Endodermal cell (in vitro differentiated cells): ENCODE measurements around the gene NFATC2IP. TPM values are rescaled to one million over a fixed set of nuclear protein-coding genes. Genes with fewer than 3 reads are reported as not detected.

Experiments used
- DNase-seq: peaks from one replicate; pipeline ENCODE4 v3.0.0-alpha.2; 2017
- H3K27ac ChIP-seq: 2 replicates; pipeline ENCODE4 v1.5.1; 2013; ENCODE audit warnings: mild to moderate bottlenecking, low read depth, low read length, moderate library complexity
- H3K27me3 ChIP-seq: 2 replicates; pipeline ENCODE4 v1.6.1; 2013; ENCODE audit warnings: mild to moderate bottlenecking, low read length, moderate library complexity; ENCODE audit not compliant: insufficient read depth, control insufficient read depth, poor library complexity, severe bottlenecking
- H3K36me3 ChIP-seq: 2 replicates; pipeline ENCODE4 v1.7.0; 2013; ENCODE audit warnings: mild to moderate bottlenecking, low read length, moderate library complexity; ENCODE audit not compliant: control insufficient read depth, insufficient read depth
- H3K4me1 ChIP-seq: one replicate; pipeline ENCODE4 v1.7.0; 2013; ENCODE audit warnings: low read length; ENCODE audit not compliant: control insufficient read depth, insufficient read depth
- H3K4me3 ChIP-seq: 2 replicates; pipeline ENCODE4 v1.5.1; 2013; ENCODE audit warnings: mild to moderate bottlenecking, low read length, moderate library complexity
- H3K9ac ChIP-seq: 2 replicates; pipeline ENCODE4 v1.6.1; 2013; ENCODE audit warnings: mild to moderate bottlenecking, low read length, moderate library complexity; ENCODE audit not compliant: poor library complexity, severe bottlenecking; ENCODE audit errors: extremely low read depth
- H3K9me3 ChIP-seq: 2 replicates; pipeline ENCODE4 v1.6.1; 2013; ENCODE audit warnings: mild to moderate bottlenecking, low read length, moderate library complexity; ENCODE audit not compliant: control insufficient read depth
- H3K27ac Mint-ChIP-seq: 2 replicates; pipeline ENCODE4 v1.8.0; 2020; ENCODE audit warnings: mixed read lengths
- H3K27me3 Mint-ChIP-seq: 2 replicates; pipeline ENCODE4 v1.8.0; 2021; ENCODE audit warnings: mild to moderate bottlenecking, mixed read lengths; ENCODE audit not compliant: insufficient read depth
- H3K36me3 Mint-ChIP-seq: 2 replicates; pipeline ENCODE4 v1.8.0; 2020; ENCODE audit warnings: low read depth, mixed read lengths
- H3K4me1 Mint-ChIP-seq: 2 replicates; pipeline ENCODE4 v1.8.0; 2020; ENCODE audit warnings: mixed read lengths
- H3K4me3 Mint-ChIP-seq: 2 replicates; pipeline ENCODE4 v1.8.0; 2020; ENCODE audit warnings: mild to moderate bottlenecking, moderate library complexity, mixed read lengths
- H3K9me3 Mint-ChIP-seq: 2 replicates; pipeline ENCODE4 v1.8.0; 2020; ENCODE audit warnings: mild to moderate bottlenecking, mixed read lengths
- CTCF ChIP-seq: fragments of 200-600 bp; sonication (generic); conservative IDR thresholded peaks from 2 replicates; pipeline ENCODE4 v1.5.0; 2021; ENCODE audit warnings: antibody characterized with exemption, mild to moderate bottlenecking
- WGBS, 2 experiments: methylation state at CpG; one replicate each; pipeline versions ENCODE4 v1.1.5 to v1.1.7; 2013; ENCODE audit warnings: missing lambda C conversion rate in 2 of 2, mixed read lengths in 1 of 2; ENCODE audit not compliant: insufficient coverage in 1 of 2, insufficient read length in 1 of 2; 5-methylcytosine and 5-hydroxymethylcytosine counted together
- total RNA-seq, 2 donors: library from RNA; stranded (reverse); fragmentation: NEBNext Ultra II Directional in 1 of 2; extraction: Animal tissue kit (Norgen Biotek cat#: 25700) in 1 of 2; gene quantifications; 2 replicates in 1 of 2; 3 replicates in 1 of 2; pipeline ENCODE4 v1.2.1, GENCODE V29; 2021

Gene NFATC2IP
- total RNA-seq, 2 donors from 2014 or later, result 63.7 to 65.4 TPM

GRCh38 chr16:28910086-28911031 is 40.4 kb upstream of the NFATC2IP start:
- Mint-ChIP-seq H3K9me3 (no peaks in the 10 kb centered on the region), H3K27ac (no peak overlapping the region), H3K36me3 (peaks cover 25% of the 10 kb centered on the region), H3K4me1 (no peaks in the 10 kb centered on the region), H3K27me3 (no peaks in the 10 kb centered on the region), H3K4me3 (no peak overlapping the region)
- no peaks in the 10 kb centered on the region for H3K4me1 ChIP-seq
- 91 to 92% methylated on average over 11 to 19 of the region's 19 CpGs for WGBS, 2 experiments
- TF ChIP-seq CTCF, result no peak
- no peak overlapping the region for H3K4me3 ChIP-seq
- H3K36me3 ChIP-seq, result peaks cover 4% of the 10 kb centered on the region
- DNase-seq, result no peak
- no peak overlapping the region for H3K27ac ChIP-seq
- H3K9ac ChIP-seq, result no peak overlapping the region
- no peaks in the 10 kb centered on the region for H3K27me3 ChIP-seq
- no peaks in the 10 kb centered on the region for H3K9me3 ChIP-seq

- Mint-ChIP-seq H3K9me3 (peaks cover 4% of the 10 kb centered on the region), H3K27ac (peak overlapping the region; percentile 31), H3K36me3 (peaks cover 40% of the 10 kb centered on the region), H3K4me3 (no peak overlapping the region), H3K27me3 (no peaks in the 10 kb centered on the region), H3K4me1 (no peaks in the 10 kb centered on the region)
- no peak for TF ChIP-seq CTCF
- DNase-seq, result no peak
- Histone ChIP-seq H3K4me1 (no peaks in the 10 kb centered on the region), H3K27me3 (no peaks in the 10 kb centered on the region), H3K9ac (no peak overlapping the region), H3K36me3 (peaks cover 9% of the 10 kb centered on the region), H3K27ac (no peak overlapping the region), H3K9me3 (no peaks in the 10 kb centered on the region), H3K4me3 (no peak overlapping the region)
- 92 to 93% methylated on average over 12 of the region's 12 CpGs for WGBS, 2 experiments
Observed at GRCh38 chr16:28912558-28912957, 38.2 kb upstream of the NFATC2IP start.

- H3K36me3 ChIP-seq, result peaks cover 5% of the 10 kb centered on the region
- no peak overlapping the region for H3K27ac ChIP-seq
- Mint-ChIP-seq H3K36me3 (peaks cover 39% of the 10 kb centered on the region), H3K4me3 (no peak overlapping the region), H3K27ac (no peak overlapping the region), H3K27me3 (no peaks in the 10 kb centered on the region), H3K9me3 (peaks cover 4% of the 10 kb centered on the region), H3K4me1 (no peaks in the 10 kb centered on the region)
- H3K4me1 ChIP-seq, result no peaks in the 10 kb centered on the region
- no peak overlapping the region for H3K9ac ChIP-seq
- H3K9me3 ChIP-seq, result no peaks in the 10 kb centered on the region
- no peaks in the 10 kb centered on the region for H3K27me3 ChIP-seq
- H3K4me3 ChIP-seq, result no peak overlapping the region
- DNase-seq, result no peak
- no peak for TF ChIP-seq CTCF
- 93 to 97% methylated on average over 18 to 27 of the region's 29 CpGs for WGBS, 2 experiments
Observed at GRCh38 chr16:28913946-28914724, 36.6 kb upstream of the NFATC2IP start.
